NCI-H774 (cell line): ENCODE measurements around the gene DAAM1.
A peak's percentile ranks its signal among the peaks of the same experiment; 100 is the strongest.

ENCODE experiments used
- DNase-seq: peaks from one replicate; lab custom pipeline; 2025; lab: John Stamatoyannopoulos, UW

DAAM1 gene

GRCh38 chr14:59221568-59221967 lies 33.1 kb downstream of the DAAM1 start:
- no peak for DNase-seq

DNA sequence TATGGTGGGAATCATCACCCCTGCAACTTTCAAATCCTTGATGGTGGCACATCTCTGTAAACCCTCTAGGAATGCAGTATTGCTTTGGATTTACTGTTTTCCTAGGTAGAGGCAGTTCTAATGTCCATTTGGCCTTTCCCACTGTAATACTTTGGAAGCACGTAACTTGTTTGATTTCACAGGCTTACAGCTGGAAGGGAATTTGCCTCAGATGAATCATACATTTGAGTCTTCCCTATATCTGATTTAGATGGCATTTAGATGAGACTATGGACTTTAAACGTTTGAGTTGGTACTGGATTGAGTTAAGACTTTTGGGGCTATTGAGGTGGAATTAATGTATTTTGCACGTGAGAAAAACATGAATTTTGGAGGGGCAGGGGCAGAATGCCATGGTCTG lies 35.9 kb downstream of the DAAM1 start:
- DNase-seq = no peak

- DNase-seq = no peak
These were observed 36.8 kb downstream of the DAAM1 start for GRCh38 chr14:59225281-59225680.

DNA sequence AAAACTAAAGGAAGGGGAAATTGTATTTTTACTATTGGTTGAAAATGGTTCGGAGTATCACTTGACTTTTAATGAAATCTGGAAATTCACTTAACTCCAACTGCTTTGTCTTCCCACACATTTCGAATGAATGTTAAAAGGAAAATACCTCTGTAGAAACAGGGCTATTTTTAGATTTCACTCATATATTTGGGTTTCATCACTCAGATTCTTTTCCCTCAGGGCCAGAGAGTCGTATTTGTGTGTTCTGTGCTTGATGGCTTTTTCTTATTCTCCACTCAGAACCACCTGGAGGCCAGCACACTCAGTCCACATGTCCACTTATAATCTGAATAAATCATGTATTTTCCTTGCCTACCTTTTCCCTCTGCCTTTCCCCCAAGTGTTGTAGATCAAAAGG lies 40.0 kb downstream of the DAAM1 start:
- DNase-seq = no peak

- DNase-seq = no peak
These were observed 41.4 kb downstream of the DAAM1 start for GRCh38 chr14:59229653-59230406.

DNA sequence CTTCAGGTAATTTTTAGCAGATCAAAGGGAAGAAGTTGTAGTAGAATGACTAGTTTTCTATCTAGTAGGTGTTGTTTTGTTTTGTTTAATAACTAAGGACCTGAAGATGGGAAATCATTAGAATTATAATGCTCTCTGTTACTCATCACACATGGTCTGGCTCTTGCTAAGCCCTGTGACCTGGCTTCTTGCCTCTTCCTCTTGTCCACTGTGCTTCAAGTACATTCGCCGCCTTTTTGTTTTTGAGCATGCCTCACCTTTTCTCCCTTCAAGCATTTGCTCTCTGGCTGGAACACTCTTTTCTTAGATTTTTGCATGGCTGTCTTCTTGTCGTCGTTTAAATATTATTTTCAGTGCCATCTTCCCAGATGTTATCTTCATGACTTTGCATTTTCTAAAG lies 47.7 kb downstream of the DAAM1 start:
- no peak for DNase-seq

DNA sequence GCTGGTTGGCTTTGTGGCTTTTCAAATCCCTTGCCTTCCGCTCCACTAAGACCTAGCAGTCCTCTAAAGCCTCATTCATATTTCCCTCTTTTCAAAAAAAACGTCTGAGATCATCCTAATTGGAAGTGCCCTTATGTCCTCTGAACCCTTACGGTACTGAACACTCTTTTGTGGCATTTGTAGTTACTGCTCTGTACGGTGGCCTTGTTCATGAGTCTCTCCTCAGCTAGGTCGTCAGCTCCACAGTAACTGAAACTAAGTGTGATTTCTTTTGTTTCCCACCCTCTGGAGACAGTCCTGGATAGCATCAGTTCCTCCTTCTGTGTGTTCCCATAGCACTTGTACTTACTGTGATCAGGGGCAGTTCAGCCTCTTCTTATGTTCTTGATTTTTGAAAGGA lies 49.7 kb downstream of the DAAM1 start:
- DNase-seq = no peak

GRCh38 chr14:59239022-59239421 lies 50.6 kb downstream of the DAAM1 start:
- no peak for DNase-seq

DNA sequence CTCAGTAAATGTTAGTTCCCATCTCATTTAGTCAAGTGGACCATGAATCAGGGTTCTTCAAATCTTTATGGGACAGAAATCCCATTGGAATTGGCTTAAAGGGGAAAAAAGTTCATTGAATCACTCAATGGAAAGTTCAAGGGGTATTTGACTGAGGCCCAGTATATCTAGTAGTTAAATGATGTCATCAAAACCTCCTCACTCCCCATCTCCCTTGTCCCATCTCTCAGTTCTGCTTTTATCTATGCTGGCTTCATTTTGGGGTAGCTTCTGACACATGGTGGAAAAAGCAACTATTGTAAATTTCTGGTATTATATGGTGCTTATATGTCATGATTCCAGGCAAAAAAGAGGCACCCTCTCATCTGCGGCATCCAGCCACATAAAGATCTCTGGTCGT lies 51.9 kb downstream of the DAAM1 start:
- no peak for DNase-seq

DNA sequence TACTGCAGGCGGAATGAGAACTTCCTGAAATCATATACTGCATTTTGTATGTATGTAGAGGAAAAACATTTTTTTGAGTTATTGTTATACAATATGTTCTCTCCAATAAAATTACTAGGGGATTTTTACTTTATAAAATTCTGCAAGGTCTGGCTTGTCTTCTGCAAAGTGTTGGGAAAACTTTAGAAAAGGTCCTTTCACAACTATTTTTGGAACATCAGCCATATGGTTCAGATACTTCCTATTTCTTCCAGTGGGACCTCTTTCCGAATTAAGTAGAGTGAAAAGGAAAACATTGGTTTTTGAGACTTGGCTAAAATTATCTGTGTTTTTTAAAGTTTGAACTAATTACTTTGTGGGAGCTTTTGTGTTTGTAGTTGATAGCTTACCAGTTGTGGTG lies 52.7 kb downstream of the DAAM1 start:
- no peak for DNase-seq

- DNase-seq = no peak
These were observed 54.7 kb downstream of the DAAM1 start for GRCh38 chr14:59243174-59243573.

- peak; percentile 6 for DNase-seq
These were observed 56.1 kb downstream of the DAAM1 start for GRCh38 chr14:59244581-59244980.

GRCh38 chr14:59245809-59246295 lies 57.4 kb downstream of the DAAM1 start:
- no peak for DNase-seq

GRCh38 chr14:59246566-59246965 lies 58.1 kb downstream of the DAAM1 start:
- DNase-seq = no peak

DNA sequence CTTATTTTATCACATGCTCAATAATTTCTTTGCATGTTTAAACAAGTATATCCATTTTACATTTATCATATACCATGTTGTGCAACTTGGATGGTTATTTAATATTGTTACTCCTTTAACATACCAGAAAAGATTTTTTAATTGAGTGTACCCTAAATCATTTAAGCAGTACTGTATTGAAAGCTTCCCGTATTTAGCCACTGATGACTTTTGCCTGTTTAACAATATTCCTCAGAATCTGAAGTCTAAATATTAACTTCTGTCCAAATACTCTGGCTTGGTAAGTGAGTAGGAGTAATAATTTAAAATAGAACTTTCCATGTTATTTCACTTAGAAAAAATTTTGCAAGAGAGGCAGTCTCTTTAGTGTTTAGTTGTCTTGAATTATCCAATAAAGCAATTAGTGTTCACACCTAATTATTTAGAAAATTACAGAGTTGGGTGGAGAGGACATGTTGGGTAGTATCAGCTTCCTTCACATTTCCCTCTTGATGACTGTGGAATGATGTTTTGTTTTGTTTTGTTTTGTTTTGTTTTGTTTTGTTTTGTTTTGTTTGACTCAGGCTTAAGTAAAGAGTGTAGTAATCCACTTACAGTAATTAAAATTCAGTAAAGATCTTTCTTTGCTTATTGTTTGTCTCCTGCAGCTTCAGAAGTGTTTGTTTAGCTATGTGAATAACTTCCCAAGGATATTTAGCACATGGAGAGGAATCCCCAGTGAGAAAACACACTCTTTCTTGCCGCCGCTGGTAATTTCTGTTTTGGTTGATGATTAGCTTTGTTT lies 59.5 kb downstream of the DAAM1 start:
- DNase-seq = no peak

GRCh38 chr14:59249029-59249428 lies 60.6 kb downstream of the DAAM1 start:
- no peak for DNase-seq

- DNase-seq = no peak
These were observed 63.6 kb downstream of the DAAM1 start for GRCh38 chr14:59251811-59252771.

DNA sequence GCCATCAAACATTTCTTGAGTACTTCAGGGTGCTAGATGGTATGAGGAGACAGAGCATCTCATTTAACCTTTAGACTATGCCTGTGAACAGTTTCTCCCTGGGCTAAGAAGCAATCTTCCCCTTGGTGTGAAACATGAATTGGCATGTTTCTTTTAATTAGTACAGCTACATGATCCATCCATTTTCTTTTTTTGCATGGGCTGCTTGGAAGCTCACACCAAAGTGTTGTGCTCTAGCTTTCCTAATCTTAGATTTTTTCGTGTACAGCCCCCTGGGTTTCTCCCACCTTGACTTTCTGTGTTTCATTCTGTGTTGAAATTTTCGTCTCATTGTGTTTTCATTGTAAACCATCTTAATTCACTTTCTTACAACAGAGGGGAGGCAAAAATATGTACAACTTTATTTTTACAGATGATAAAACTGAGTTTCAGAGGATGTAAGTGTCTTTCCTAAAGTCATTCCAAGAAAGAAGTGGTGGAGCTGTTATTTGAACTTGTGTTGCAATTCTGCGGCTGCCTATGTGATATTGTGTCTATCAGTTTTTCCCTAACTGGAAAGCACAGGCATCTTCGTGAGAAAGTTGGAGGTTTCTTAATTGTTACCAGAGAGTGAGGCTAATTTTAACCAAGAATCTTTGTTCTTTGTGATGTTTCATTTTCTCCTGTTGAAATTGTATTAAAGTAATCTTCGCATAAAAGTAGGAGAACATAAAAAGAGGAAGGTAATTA lies 64.5 kb downstream of the DAAM1 start:
- DNase-seq = no peak

DNA sequence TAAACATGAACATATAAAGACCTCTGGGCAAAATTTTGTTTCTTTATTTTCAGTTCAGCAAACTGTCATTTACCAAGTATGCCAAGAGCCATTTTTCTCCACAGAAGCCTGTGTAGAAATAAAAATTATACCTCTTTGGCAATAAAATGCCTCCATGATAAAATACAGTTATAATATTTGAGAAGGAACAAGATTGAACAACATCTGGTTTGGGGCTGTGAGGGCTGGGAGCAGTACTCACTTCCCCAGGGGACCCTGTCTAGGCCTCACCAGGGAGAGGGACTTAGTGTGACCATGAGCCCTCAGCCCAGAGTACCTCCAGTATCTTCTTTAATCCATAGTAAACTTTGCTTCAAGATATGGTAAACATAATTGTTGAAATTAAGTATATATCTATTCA lies 65.1 kb downstream of the DAAM1 start:
- DNase-seq = no peak

GRCh38 chr14:59254146-59254910 lies 65.9 kb downstream of the DAAM1 start:
- DNase-seq = no peak
